GM12878 (cell line): ENCODE results near the gene C10orf88. TPM values are rescaled to one million over a fixed set of nuclear protein-coding genes. Genes with fewer than 3 reads are reported as not detected.

Source experiments
- ATAC-seq: fragments of 200-7000 bp; cut with Tn5 transposase; 3 replicates; pipeline ENCODE4 v1.9.1; 2020; ENCODE audit warnings: mild to moderate bottlenecking, moderate library complexity
- BruUV-seq: library from RNA; stranded (reverse); fragments of 400-500 nt; replicated peaks from 2 replicates; lab custom pipeline; 2021; lab: Mats Ljungman, UMichigan
- CTCF ChIA-PET: fragments of 300-600 bp; sonication (Branson Sonifier 250); formaldehyde crosslinking; extraction: SDS; loops from one replicate; lab custom pipeline; 2021; ENCODE audit warnings: inconsistent platforms; lab: Yijun Ruan, JAX
- POLR2A ChIA-PET: fragments of 350-600 bp; formaldehyde crosslinking; extraction: SDS; loops from one replicate; lab custom pipeline; 2021; ENCODE audit warnings: inconsistent platforms; lab: Charles Lee
- RAD21 ChIA-PET: fragments of 300-600 bp; sonication (Branson Sonifier 250); formaldehyde crosslinking; loops from one replicate; lab custom pipeline; 2023; ENCODE audit warnings: antibody characterized with exemption; ENCODE audit not compliant: unreplicated experiment; lab: Charles Lee
- SMC1A ChIA-PET: fragments of 300-600 bp; sonication (Branson Sonifier 250); formaldehyde crosslinking; loops from one replicate; lab custom pipeline; 2023; ENCODE audit not compliant: unreplicated experiment, uncharacterized antibody; lab: Charles Lee
- DNase-seq: peaks from one replicate; pipeline ENCODE4 v3.0.0-alpha.2; 2011; ENCODE audit warnings: low read depth, low spot score
- FAIRE-seq: peaks from 3 replicates; lab custom pipeline; 2011; peaks lifted over from hg19 to GRCh38; lab: Jason Lieb, UNC
- H2AFZ ChIP-seq: 2 replicates; pipeline ENCODE4 v1.6.0; 2011; ENCODE audit warnings: low read depth, low read length, control low read depth; ENCODE audit not compliant: control insufficient read depth
- H3K27ac ChIP-seq: 2 replicates; pipeline ENCODE4 v1.5.1; 2011; ENCODE audit warnings: control low read depth; ENCODE audit not compliant: control insufficient read depth, insufficient read depth
- H3K27me3 ChIP-seq, 2 experiments: replicated peaks in 1 of 2; 2 replicates each; pipeline versions ENCODE4 v1.6.0 to v1.6.1; 2011; ENCODE audit warnings: low read length in 1 of 2; ENCODE audit not compliant: control insufficient read depth in 2 of 2, insufficient read depth in 2 of 2
- H3K36me3 ChIP-seq, 2 experiments: 2 replicates each; pipeline ENCODE4 v1.5.1; 2011; ENCODE audit warnings: low read length in 1 of 2; ENCODE audit not compliant: control insufficient read depth in 2 of 2, insufficient read depth in 2 of 2
- H3K4me1 ChIP-seq: 2 replicates; pipeline ENCODE4 v1.6.1; 2011; ENCODE audit warnings: mild to moderate bottlenecking, low read length, moderate library complexity, mixed read lengths; ENCODE audit not compliant: control insufficient read depth, insufficient read depth
- H3K4me2 ChIP-seq: 2 replicates; pipeline ENCODE4 v1.6.0; 2011; ENCODE audit warnings: control low read depth; ENCODE audit not compliant: control insufficient read depth, insufficient read depth
- H3K4me3 ChIP-seq: fragments of 200-600 bp; sonication (generic); 2 replicates; pipeline ENCODE4 v1.5.1; 2016
- H3K79me2 ChIP-seq: 2 replicates; pipeline ENCODE4 v1.6.0; 2011; ENCODE audit warnings: low read length; ENCODE audit not compliant: control insufficient read depth, insufficient read depth
- H3K9ac ChIP-seq: 2 replicates; pipeline ENCODE4 v1.8.0; 2011; ENCODE audit warnings: low read length, control low read depth, mixed read lengths; ENCODE audit not compliant: control insufficient read depth, insufficient read depth
- H3K9me3 ChIP-seq: replicated peaks from 3 replicates; pipeline ENCODE4 v1.5.1; 2011; ENCODE audit warnings: mild to moderate bottlenecking, low read length; ENCODE audit not compliant: control insufficient read depth, insufficient read depth
- H4K20me1 ChIP-seq: 2 replicates; pipeline ENCODE4 v1.6.0; 2011; ENCODE audit not compliant: control insufficient read depth, insufficient read depth
- CHD4 ChIP-seq: fragments of 200-600 bp; sonication (generic); IDR thresholded peaks from 2 replicates; pipeline ENCODE4 v1.6.1; 2016; ENCODE audit warnings: mild to moderate bottlenecking
- KDM1A ChIP-seq: fragments of 200-600 bp; sonication (generic); IDR thresholded peaks from 2 replicates; pipeline ENCODE4 v1.6.1; 2016; ENCODE audit warnings: borderline replicate concordance
- NFXL1 ChIP-seq: fragments of 450-650 bp; IDR thresholded peaks from 2 replicates; pipeline ENCODE4 v1.6.1; 2017; ENCODE audit warnings: antibody characterized with exemption, mild to moderate bottlenecking, borderline replicate concordance
- POLR2A ChIP-seq: IDR thresholded peaks from 2 replicates; pipeline ENCODE4 v1.6.1; 2011; ENCODE audit warnings: low read depth, mild to moderate bottlenecking, low read length
- ZBTB11 ChIP-seq: fragments of 450-650 bp; formaldehyde crosslinking; IDR thresholded peaks from 2 replicates; pipeline ENCODE4 v1.5.0; 2022; ENCODE audit warnings: mild to moderate bottlenecking, missing genetic modification characterization
- WGBS: methylation state at CpG from one replicate; pipeline ENCODE4 v1.1.6; 2016; ENCODE audit warnings: low lambda C conversion rate; ENCODE audit not compliant: insufficient replicate concordance, insufficient coverage; ENCODE audit errors: missing lambda C conversion rate; 5-methylcytosine and 5-hydroxymethylcytosine counted together
- in situ Hi-C: fragments of 300-500 bp; cut with MboI; formaldehyde crosslinking; loops from 9 replicates; pipeline ENCODE4 v1.14.3; 2018; ENCODE audit warnings: mixed read lengths
- intact Hi-C: fragments of 100-400 bp; cut with micrococcal nuclease; formaldehyde crosslinking; loops from one replicate; pipeline ENCODE4 v1.14.2; 2022; ENCODE audit not compliant: unreplicated experiment
- polyA plus RNA-seq, 11 experiments: library from polyadenylated mRNA; depleted of rRNA in 4 of 11; unstranded in 6 of 11; stranded (reverse) in 5 of 11; fragments of >200 nt; fragmentation: Nextera tagmentation in 4 of 11; fragmentation: Illumina TruSeq in 1 of 11; extraction: Ambion mirVana in 4 of 11; extraction: Trizol in 1 of 11; gene quantifications; 1 replicate in 1 of 11; 2 replicates in 10 of 11; pipeline versions ENCODE4 v1.2.1 to v1.2.3, GENCODE V29; 2011 to 2016; ENCODE audit warnings: inconsistent platforms in 2 of 11, missing spikeins in 2 of 11, low read depth in 1 of 11
- total RNA-seq, 4 experiments: library from RNA; depleted of rRNA in 3 of 4; stranded (reverse); fragments of >200 nt in 3 of 4; fragmentation: Illumina TruSeq in 1 of 4; extraction: Trizol in 1 of 4; gene quantifications; 2 replicates each; pipeline versions ENCODE4 v1.2.1 to v1.2.3, GENCODE V29; 2013 to 2021

Gene C10orf88
- total and polyA plus RNA-seq, 10 of the 15 experiments (the other 5 are each of a cell fraction or from before 2014, with no cell fraction given), result 4.7 to 12.5 (median 8.5) TPM

DNA sequence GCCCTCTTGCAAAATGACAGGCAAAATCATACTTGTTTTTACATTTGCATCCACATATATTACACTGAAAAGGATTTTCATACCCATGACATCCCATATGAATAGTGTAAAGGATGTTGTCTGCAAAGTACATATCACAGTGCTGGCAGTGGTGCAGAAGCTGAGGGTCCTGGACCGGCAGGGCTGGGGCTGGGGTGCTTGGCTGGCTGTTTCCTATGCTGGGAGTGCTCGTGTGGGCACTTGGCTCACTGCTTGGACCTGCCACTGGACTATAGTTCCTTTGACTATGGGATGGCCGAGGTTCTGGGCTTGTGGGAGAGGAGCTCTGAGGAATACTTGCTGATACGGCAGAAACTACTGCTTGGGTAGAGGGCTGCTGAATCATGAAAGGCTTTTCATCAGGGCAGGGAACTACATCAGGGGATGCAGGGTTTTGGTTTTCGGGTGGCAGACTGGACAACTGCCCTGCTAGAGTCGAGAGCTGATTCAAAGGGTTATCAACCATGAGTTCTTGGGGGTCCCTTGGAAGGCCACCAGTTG is 39.8 kb upstream of the C10orf88 start:
- intact Hi-C loops (no loop called here), in situ Hi-C loops (no loop called here)
- H4K20me1 ChIP-seq, result no peaks in the 10 kb centered on the region
- H3K27ac ChIP-seq, result no peak overlapping the region
- H3K4me2 ChIP-seq, result no peak overlapping the region
- ATAC-seq (no peak), DNase-seq (no peak), FAIRE-seq (no peak)
- H3K27me3 ChIP-seq, result no peaks in the 10 kb centered on the region
- RAD21 ChIA-PET, result no interaction called here
- no TSS peak for BruUV-seq
- 91% methylated on average over 6 of the region's 6 CpGs for WGBS
- H3K79me2 ChIP-seq, result peaks cover 6% of the 10 kb centered on the region
- peaks cover 4 to 10% of the 10 kb centered on the region in 2 experiments; a peak in 3 of 4 replicates for H3K36me3 ChIP-seq
- TF ChIP-seq POLR2A (peak; percentile 32; the same call in 1 of the 2 replicates), KDM1A (no peak), ZBTB11 (CRISPR knock-in tag) (no peak), CHD4 (no peak), NFXL1 (no peak)
- H3K9me3 ChIP-seq, result no peaks in the 10 kb centered on the region
- SMC1A ChIA-PET, result no interaction called here
- no peak overlapping the region for H3K4me3 ChIP-seq
- H3K4me1 ChIP-seq, result peaks cover 16% of the 10 kb centered on the region
- CTCF ChIA-PET, result no interaction called here
- H2AFZ ChIP-seq, result no peak overlapping the region
- H3K9ac ChIP-seq, result no peak overlapping the region
- POLR2A ChIA-PET, result no interaction called here
